ENCODE data around the gene GGCT. TPM values are rescaled to one million over a fixed set of nuclear protein-coding genes. Genes with fewer than 3 reads are reported as not detected.

The GGCT gene
- total RNA-seq, 1 donor from 2014 or later: 18.2 TPM

DNA sequence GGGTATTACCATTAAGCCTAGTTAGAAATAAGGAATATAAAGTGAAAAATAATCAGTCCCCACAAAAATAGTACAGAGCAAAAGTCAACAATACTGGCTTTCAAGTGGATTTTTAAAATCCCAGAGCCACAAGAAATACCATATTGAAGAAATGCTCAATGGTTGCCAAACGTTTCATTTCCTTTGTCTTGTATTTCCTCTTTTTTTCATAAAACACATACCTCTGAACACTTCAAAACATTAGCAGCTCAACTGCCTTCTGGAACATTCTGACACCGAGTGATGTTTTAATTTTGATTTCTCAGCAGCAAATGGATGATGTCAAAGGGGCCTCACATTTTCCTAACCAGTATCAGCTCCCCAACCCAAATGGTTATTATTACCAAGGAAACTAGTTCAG is 36.6 kb downstream of the GGCT start:
- no peak for DNase-seq
- intact Hi-C loops (cut with micrococcal nuclease): no loop called here
- no peak for ATAC-seq

DNA sequence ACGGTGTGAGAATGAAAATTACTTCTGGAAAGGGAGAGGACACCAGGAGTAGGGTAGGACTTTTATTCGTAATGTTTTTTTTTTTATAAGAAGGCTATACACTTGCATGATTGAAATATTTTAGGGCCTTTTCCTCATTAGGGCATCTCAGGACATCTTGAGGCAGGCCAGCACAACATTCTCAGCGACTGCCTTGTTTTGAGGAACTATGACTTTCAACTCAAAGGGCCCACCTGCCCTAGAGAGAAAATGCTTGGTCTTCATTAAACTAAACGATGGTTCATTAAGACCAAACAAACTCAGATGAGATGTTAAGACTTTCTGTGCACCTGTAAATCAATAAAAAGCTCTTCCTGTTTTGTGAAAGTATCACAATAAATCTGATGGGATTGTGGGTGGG is 37.4 kb downstream of the GGCT start:
- DNase-seq: no peak
- intact Hi-C loops (cut with micrococcal nuclease): no loop called here

DNA sequence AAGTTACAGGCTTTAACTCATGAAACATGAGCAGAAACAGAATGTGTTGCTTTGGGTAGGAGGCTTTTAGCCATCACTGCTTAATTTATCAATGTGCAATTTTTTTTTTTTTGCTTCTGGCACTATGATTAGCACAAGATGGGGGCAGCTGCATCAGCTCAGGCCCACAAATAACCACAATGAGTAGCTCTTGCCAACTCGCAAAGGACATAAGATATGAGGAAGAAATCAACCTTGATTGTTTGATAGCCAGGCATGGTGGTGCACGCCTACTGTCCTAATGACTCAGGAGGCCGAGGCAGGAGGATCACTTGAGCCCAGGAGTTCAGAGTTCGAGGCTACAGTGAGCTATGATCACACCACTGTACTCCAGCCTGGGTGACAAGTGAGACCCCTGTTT is 38.4 kb downstream of the GGCT start:
- DNase-seq: no peak
- ATAC-seq: no peak
- intact Hi-C loops (cut with micrococcal nuclease): no loop called here

More for the DNA sequence above, 37.4 kb downstream of the GGCT start:
- ATAC-seq: no peak

DNA sequence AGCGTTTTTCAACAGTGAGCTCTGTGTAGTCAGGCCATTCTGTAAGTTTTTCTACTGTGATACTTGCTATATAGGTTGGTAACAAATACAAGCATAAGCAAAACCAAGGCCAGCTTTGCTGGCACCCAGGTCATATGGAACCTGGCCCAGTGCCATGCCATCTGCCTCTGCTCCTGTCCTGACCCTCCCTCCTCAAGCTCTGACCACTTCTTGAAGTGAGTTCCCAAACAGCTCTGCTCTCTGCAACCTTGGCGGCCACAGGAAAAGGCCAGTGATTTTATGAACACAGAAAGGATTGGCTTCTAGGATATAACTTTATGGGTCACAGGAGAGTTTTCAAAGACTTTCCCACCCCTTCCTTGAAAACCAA is 38.8 kb downstream of the GGCT start:
- no peak for DNase-seq
- ATAC-seq: no peak
- intact Hi-C loops (cut with micrococcal nuclease): no loop called here

DNA sequence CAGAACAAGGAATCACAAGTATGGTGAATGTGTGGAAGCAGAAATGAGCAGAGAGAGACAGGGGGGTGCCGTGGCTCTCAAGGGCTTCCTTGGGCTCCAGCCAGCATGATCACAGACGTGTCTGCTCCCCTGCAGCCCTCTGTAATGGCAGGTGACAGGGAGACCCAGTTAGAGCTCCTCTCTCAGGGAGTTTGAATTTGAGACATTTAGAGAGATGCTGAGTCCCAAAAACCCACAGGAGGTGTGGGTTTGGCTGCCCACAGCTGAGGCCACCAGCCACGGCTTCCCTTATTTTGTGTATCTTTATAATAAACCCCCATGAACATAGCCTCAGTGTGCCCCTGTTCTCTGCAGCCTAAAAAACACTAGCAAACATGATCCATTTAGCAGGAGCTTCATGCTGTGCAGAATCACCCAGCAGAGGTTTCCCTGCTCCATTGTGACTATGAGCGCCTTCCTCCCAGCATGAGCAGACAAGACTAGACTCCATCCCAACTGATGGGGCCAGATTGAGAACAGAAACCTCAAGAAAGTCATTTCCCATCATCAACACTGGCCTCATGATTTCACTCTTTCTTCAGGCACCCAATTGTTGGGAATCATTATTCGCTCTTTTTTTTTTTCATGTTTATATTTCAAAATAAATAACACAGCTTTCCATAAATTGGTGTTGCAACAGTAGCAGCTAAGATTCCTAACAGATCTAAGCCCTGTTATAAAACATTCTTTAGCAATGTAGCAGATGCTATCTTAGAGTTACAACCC is 39.4 kb downstream of the GGCT start:
- no peak for ATAC-seq
- DNase-seq: no peak
- intact Hi-C loops (cut with micrococcal nuclease): no loop called here

DNA sequence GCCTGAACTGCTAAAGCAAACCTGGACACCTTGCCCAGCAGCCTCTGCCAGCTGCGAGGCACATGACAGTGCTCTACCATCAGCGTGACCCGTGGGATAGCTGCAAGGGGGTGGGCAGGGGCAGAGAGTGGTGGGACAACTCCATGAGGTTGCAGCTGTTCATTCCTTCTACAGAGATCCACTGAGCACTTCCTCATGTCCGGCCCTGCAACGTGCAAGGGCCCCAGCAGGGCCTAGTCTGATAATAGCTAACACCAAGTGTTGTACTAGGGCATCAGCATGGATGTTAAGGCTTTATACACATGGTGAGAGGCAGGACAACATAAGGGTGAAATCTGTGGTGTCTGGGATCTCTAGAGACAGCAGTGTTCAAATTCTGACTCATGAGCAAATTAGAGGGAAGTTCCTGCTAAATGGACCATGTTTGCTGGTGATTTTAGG is 40.4 kb downstream of the GGCT start:
- peak; percentile 49 for DNase-seq
- ATAC-seq: peak; percentile 58
- intact Hi-C loops (cut with micrococcal nuclease): no loop called here

DNA sequence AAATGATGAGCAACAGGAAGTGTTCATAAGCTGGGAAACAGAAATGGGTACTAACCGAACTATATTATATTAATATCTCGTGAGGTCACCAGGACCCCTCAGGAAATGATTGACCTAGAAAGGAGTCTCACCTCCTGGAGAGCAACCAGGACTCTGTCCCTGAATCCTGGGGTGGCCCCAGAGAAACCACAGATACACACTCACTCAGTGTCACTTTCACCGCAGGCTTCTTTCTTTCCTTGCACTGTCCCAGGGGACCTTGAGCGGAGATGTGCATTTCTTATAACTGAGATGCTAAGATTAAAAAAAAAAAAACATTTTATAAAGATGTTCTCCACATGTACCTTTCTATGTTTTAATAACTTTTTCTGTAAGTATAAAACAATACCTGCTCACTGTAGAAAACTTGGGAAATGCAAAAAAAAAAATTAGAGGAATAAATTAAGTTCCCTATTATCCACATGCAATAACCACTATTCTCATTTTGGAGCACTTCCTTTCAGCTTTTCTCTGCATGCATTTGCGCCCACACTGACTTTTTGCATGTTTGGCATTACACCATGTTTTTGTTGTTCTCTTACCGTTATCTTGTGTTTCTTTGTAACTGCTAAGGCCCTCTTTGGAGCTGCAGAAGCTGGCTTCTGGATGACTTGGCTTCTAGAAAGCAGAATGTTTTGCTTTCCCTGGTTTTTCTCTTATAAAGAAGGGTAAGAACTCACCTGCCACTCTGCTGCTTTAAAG is 41.1 kb downstream of the GGCT start:
- intact Hi-C loops (cut with micrococcal nuclease): no loop called here
- DNase-seq (no peak), ATAC-seq (no peak)

DNA sequence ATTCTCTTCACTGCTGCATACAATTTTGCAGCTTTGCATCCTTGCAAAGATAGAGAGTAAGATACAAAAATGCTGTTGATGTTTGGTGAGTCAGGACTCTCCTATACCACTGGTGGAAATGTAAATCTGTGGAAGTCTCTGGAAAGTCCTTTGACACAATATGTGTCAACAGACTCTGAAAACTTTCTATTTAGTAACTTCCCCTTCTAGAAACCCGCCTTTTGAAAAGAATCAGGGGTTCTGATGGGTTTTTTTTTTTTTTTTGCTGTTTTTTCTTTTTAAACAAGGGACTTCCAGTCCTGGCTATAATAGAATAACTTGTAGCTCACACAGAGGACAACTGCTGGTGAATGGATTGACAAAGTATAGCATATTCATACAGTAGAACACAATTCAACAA is 42.5 kb downstream of the GGCT start:
- DNase-seq (no peak), ATAC-seq (no peak)
- intact Hi-C loops (cut with micrococcal nuclease): no loop called here

DNA sequence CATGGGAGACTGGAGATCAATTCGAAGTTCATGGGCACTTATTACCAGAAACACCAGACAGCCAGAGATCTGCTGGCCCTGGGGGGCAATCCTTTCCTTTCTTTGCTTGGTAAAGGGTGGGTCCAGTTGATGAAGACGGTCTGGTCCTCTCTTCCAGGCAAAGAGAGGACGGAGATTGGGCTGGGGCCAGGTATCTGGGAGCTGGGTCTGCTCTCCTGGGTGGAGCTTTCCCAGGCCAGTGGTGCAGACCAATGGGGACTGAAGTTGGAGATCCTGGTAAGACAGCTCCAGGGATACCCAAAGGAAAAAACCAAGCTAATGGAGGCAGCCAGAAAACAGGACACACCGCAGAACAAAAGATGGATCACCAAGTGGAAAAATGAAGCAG is 44.4 kb downstream of the GGCT start:
- no peak for ATAC-seq
- intact Hi-C loops (cut with micrococcal nuclease): no loop called here

DNA sequence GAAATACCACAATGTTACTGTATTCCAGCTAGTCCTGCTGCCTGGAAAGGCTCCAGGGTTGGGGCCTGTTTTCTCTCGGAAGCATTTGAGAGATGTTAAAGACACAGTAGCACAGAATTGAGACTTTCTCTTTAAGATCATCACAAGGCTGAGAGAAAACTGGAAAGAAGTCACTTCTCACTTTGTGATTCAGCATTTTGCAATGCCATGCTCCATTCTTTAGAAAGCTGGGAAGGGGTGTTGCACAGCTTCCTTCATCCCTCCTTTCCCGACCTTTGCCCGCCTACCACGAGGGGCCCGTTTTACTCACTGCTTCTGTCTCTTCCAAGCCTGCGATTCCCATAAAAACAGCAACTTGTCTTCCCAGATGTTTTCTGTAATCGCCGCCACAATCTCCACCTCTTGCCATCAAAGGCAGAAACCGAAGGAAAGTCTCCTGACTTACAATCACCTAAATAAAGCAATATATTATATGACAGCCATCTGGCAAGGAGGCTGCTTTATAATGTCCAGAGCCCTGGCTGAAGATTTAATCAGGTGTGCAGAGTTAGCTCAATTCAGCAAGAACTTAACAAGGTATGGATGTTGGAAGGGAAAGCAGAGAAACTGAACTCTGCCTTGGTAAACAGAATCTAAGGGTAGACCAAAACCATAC is 44.9 kb downstream of the GGCT start:
- DNase-seq: peak; percentile 59
- intact Hi-C loops (cut with micrococcal nuclease): no loop called here
- peak; percentile 53 for ATAC-seq

More for the DNA sequence above, 44.4 kb downstream of the GGCT start:
- DNase-seq: no peak

DNA sequence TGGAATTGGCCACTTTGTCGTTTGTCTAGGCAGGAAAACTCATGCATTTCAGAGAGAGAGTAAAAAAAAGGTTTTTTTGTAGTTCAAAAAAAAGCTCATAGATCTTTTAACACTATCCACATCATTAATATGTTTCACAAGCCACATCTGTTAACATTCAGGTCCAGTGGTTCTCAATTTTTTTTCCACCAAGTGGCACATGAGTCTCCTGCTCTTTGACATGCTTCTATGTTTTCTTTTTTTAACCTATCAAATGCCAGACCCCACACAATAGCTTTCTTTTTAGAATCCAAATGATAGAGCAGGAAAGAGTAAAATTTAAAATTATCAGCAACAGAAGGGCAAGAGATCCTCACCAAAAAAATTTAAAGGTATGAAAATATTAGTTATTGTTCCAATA is 46.3 kb downstream of the GGCT start:
- DNase-seq: no peak
- intact Hi-C loops (cut with micrococcal nuclease): no loop called here
- ATAC-seq: no peak

DNA sequence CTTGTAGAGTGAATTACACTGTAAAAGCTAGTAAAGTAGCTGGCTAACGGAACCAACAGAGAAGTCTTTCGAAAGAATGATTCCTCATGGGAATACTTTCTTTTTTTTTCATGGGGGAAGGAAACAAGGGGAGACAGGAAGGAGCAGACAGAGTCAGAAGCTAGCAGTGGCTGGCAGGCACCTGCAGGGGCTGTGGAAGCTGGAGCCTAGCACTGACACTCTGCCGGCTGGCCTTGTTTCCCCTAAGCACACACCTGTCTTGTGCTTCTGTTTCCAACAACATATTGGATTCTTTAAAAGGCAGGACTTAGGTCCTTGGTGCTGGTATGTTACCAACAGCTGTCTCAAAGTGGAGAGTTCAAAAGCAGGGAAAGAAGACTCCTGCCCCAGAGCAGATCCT is 50.7 kb downstream of the GGCT start:
- DNase-seq: no peak
- peak; percentile 49 for ATAC-seq
- intact Hi-C loops (cut with micrococcal nuclease): no loop called here

DNA sequence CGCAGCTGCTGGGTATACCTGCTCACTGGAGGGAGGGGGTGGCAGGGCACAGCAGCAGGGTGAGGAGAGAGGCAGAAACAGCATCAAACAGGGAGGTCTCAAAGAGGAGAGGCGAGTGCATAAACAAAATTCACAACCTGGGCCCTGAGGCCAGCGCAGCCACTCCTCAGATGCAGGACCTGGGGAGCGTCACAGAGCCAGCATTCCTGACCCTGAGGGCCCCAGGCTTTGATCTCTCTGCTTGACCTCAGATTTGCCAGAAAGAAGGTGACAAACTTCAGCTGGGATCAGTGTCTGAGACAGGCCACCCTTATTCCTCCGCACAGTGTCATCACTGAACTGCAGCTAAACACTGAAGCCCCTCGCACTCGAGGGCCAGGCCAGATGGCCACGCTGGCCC is 51.6 kb downstream of the GGCT start:
- no peak for DNase-seq
- ATAC-seq: no peak
- intact Hi-C loops (cut with micrococcal nuclease): no loop called here

DNA sequence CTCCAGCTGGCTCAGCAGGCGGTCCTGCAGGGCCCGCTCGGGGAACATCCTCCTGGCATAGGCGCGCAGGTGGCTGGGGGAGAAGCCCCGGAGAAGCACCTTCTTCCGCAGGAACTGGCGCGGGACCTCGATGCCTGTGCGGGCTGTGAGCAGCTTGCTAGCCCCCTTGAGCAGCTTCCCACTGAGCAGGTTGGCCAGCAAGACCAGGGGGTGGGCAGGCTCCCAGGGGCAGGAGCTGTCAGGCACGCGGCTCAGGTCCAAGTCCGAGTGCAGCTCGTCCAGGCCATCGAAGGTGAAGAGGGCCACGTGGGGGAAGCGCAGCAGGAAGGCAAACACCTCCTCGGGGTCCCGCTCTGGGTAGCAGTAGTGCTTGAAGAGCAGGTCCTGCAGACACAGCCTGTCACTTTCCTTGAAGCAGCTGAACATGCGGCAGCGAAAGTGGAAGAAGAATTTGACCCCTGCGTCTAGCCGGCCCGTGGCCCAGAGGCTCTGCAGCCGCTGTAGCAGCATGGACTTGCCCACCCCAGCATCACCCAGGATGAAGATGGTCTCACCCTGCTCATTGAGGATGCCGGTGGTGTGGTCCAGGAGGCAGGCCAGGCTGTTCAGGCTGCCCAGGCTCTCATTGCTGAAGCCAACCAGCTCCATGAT is 52.2 kb downstream of the GGCT start:
- DNase-seq (no peak), ATAC-seq (no peak)
- intact Hi-C loops (cut with micrococcal nuclease): no loop called here

DNA sequence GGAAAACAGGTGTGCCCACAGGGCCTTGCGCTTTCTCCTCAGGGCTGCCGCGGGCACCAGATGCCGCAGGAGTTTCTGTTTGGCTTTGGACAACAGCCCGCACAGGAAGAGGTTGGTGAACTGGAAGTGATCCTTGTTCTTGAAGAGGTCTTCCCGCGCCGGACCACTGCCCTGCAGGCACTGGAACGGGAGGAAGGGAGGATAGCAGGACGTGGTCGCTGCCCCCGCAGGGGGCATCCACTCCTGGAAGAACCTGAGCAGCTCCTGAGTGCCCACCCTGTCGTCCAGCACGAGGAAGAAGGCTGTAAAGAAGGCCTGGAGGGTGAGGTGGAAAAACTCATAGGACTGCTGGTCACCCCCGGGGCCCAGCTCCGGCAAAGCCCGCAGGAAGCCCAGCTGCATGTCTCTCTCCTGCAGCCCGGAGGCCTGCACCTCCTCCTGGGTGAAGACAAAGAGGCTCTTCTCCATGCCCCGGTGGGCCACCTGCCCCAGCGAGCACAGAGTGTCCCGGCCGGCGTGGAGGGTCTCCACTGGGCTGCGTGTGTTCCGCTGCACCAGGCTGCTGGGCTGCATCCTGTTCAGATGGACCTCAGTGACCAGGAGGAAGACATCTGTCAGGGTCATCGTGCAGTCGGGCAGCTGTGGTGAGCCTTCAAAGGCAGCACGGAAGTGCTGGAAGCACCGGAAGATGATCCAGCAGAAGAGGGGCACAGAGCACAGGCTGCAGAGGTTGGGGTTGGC is 52.9 kb downstream of the GGCT start:
- ATAC-seq: no peak
- DNase-seq: peak; percentile 35
- intact Hi-C loops (cut with micrococcal nuclease): no loop called here

DNA sequence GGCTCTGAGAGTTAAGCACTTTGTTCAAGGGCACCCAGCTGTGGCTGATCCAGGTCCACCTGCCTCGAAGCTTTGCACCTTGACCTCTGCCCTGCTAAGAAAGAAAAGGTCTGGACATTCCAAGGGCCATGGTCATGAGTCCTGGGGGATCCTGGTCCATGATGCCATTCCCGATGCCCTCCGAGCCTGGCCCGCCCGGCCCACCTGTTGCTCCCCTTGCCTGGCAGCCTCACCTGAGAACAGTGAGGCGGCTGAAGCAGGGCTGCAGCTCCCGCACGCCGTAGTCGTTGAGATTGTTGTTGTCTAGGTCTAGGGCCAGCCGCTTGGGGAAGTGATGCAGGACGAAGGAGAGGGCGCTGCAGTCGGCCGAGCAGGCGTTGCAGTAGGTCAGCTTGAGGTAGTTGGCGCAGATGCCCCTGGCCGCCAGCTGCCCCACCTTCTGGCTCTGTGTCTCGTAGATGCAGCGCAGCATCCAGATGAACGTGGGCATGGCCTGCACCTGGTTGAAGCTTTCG is 53.6 kb downstream of the GGCT start:
- intact Hi-C loops (cut with micrococcal nuclease): no loop called here
- DNase-seq (no peak), ATAC-seq (no peak)

DNA sequence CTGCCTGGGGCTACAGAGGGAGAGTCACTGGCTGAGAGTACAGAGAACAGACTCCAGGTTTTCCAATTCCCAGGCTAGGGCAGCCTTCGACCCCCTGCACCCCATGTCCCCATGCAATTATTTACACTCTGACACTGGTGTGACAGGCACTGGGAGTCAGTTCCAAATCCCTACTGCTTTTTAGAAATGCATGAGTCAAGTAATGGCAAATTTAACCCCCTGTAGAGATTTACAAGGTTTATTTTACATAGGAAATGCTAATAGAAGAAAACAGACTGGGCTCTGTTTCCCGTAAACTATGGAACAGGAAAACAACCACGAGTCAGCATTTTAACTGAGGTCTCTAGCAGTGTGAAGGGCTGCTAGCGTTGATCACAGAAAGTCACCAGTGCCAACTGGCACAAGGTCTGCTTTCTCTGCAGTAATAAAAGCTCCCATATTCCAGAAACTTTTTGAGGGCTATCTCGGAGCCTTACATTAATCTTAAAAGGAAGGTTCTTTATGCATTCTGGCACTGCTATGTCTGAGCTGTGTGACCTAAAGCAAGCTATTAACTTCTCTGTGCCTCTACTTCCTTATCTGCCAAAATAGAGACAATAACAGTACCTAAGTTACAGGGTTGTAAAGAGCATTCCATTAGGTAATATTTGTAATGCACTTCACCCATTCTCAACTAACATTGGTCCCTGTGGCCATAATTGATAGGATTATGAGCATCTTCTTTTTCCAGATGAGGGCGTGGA is 54.2 kb downstream of the GGCT start:
- ATAC-seq: no peak

DNA sequence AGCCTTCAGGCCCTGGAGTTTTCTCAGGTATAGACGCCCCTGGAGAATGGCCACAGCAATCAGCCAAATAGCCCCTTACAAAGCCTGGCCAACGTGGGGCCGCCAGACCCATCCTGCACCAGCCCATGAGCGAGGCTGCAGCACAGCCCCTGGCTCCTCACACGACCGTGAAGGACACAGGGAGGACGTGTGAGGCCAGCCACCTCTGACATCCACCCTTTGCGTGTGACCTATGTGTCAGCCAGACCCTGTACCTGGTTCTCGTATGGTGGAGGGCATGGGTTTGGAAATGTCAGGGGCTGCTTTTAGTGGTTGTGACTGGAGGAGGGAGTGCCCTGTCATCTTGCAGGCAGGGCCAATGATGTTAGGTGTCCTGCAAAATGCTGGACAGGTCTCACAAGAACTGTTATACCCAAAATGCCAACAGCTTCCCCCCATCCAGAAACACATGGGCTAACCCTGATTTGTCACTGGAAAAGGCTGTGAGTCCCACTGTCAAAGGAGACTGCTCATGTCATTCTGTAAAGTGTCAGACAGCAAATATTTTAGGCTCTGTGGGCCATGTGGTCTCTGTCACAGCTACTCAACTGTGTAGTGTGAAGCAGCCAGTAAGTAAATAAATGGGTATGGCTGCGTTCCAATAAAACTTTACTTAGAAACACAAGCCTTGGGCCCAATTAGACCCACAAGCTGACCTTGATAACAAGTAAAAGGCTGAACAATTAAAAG is 56.0 kb downstream of the GGCT start:
- intact Hi-C loops (cut with micrococcal nuclease): no loop called here
- DNase-seq (no peak), ATAC-seq (peak; percentile 88)

More for the DNA sequence above, 54.2 kb downstream of the GGCT start:
- DNase-seq: no peak
- intact Hi-C loops (cut with micrococcal nuclease): no loop called here

All from left ventricle myocardium superior (tissue), 1 donor.